HG03354 (cell line): ENCODE measurements around the gene YIF1A.
A peak's percentile ranks its signal among the peaks of the same experiment; 100 is the strongest.
"Not testable (repeated sequence)": the region's sequence is repeated elsewhere in the genome, so short reads cannot be mapped to it uniquely, and the experiment has no call there.

Source experiments
- ATAC-seq: cut with Tn5 transposase; IDR thresholded peaks from one replicate; pipeline ENCODE4 v1.9.1; 2021; ENCODE audit warnings: mild to moderate bottlenecking; ENCODE audit not compliant: unreplicated experiment, poor library complexity, severe bottlenecking

The YIF1A gene

GRCh38 chr11:66313321-66314185 is 24.6 kb upstream of the YIF1A start:
- no peak for ATAC-seq

GRCh38 chr11:66312549-66313320 is 23.8 kb upstream of the YIF1A start:
- peak; percentile 58 for ATAC-seq

- ATAC-seq = peak; percentile 76
Measured at GRCh38 chr11:66311965-66312548, 23.1 kb upstream of the YIF1A start.

- ATAC-seq = no peak
Measured at GRCh38 chr11:66311470-66311964, 22.6 kb upstream of the YIF1A start.

- ATAC-seq = not testable (repeated sequence)
Measured at GRCh38 chr11:66310803-66311440, 22.0 kb upstream of the YIF1A start.

GRCh38 chr11:66310324-66310723 is 21.4 kb upstream of the YIF1A start:
- no peak for ATAC-seq

- no peak for ATAC-seq
Measured at GRCh38 chr11:66309475-66309874, 20.5 kb upstream of the YIF1A start.

- ATAC-seq = no peak
Measured at GRCh38 chr11:66302656-66303055, 13.7 kb upstream of the YIF1A start.

GRCh38 chr11:66299186-66299585 is 10.2 kb upstream of the YIF1A start:
- no peak for ATAC-seq

GRCh38 chr11:66297610-66298009 is 8.7 kb upstream of the YIF1A start:
- ATAC-seq = no peak

GRCh38 chr11:66294626-66295620 is 6.0 kb upstream of the YIF1A start:
- no peak for ATAC-seq

GRCh38 chr11:66293777-66294625 is 5.1 kb upstream of the YIF1A start:
- ATAC-seq = no peak

- ATAC-seq = no peak
Measured at GRCh38 chr11:66293352-66293751, 4.4 kb upstream of the YIF1A start.

GRCh38 chr11:66292543-66293332 is 3.8 kb upstream of the YIF1A start:
- ATAC-seq = no peak

- no peak for ATAC-seq
Measured at GRCh38 chr11:66291706-66292542, 3.0 kb upstream of the YIF1A start, which contains the start of gene TMEM151A. TSS of gene TMEM151A (plus strand) at chr11:66291894. CDS start at chr11:66292014, 120 bp downstream.

- ATAC-seq = no peak
Measured at GRCh38 chr11:66291303-66291705, 2.4 kb upstream of the YIF1A start.
